Measurements from ENCODE around the gene GTF3C2.

GRCh38 chr2:27297195-27297594 lies 59.4 kb downstream of the GTF3C2 start:
- TF ChIP-seq POLR2A (IDR thresholded peaks at IDR 0.05) (no peak), CTCF (IDR thresholded peaks at IDR 0.05) (no peak)

All from adrenal gland (tissue), 5 donors.